Vagina (tissue), 2 donors: ENCODE data around the gene RB1. TPM values are rescaled to one million over a fixed set of nuclear protein-coding genes. Genes with fewer than 3 reads are reported as not detected.

Experiments
- DNase-seq, 2 donors: peaks; one replicate each; pipeline ENCODE4 v3.0.0-alpha.2; 2017; ENCODE audit errors: extremely low spot score in 2 of 2
- H3K27ac ChIP-seq: fragments of 200-600 bp; sonication (generic); one replicate; pipeline ENCODE4 v1.5.1; 2019
- H3K27me3 ChIP-seq: fragments of 200-600 bp; sonication (generic); one replicate; pipeline ENCODE4 v1.5.1; 2019
- H3K36me3 ChIP-seq, 2 donors: fragments of 200-600 bp; sonication (generic); one replicate each; pipeline ENCODE4 v1.5.1; 2017 to 2019
- H3K4me1 ChIP-seq: fragments of 200-600 bp; sonication (generic); one replicate; pipeline ENCODE4 v1.5.1; 2019
- H3K4me3 ChIP-seq, 2 donors: fragments of 200-600 bp; sonication (generic); 1 replicate in 1 of 2; 2 replicates in 1 of 2; pipeline ENCODE4 v1.5.1; 2016 to 2019
- H3K9me3 ChIP-seq: fragments of 200-600 bp; sonication (generic); one replicate; pipeline ENCODE4 v1.5.1; 2019
- POLR2A ChIP-seq, 2 donors: fragments of 450-650 bp; IDR thresholded peaks; one replicate each; pipeline ENCODE4 v1.6.1; 2017; ENCODE audit warnings: antibody characterized with exemption in 2 of 2, mild to moderate bottlenecking in 2 of 2, moderate library complexity in 2 of 2
- POLR2AphosphoS5 ChIP-seq, 2 donors: sonication (generic); formaldehyde crosslinking; IDR thresholded peaks; one replicate each; pipeline ENCODE4 v1.9.0; 2017; ENCODE audit warnings: antibody characterized with exemption in 2 of 2, mild to moderate bottlenecking in 2 of 2, low read depth in 1 of 2; ENCODE audit not compliant: insufficient read depth in 1 of 2
- intact Hi-C: fragments of 100-400 bp; cut with DNase I; formaldehyde crosslinking; loops from one replicate; pipeline ENCODE4 v1.15.1; 2023
- total RNA-seq: library from RNA; depleted of rRNA; stranded (reverse); fragments of >200 nt; gene quantifications from one replicate; pipeline ENCODE4 v1.2.3, GENCODE V29; 2016
- TF ChIP-seq, protein P1 (sequence below), 3 experiments: fragments of 450-650 bp in 2 of 3; fragments of 200-600 bp in 1 of 3; sonication (generic) in 1 of 3; IDR thresholded peaks; one replicate each; pipeline ENCODE4 v1.5.1; 2017 to 2019; ENCODE audit warnings: antibody characterized with exemption in 3 of 3, mild to moderate bottlenecking in 2 of 3, moderate library complexity in 2 of 3

The RB1 gene
- total RNA-seq, 1 donor from 2014 or later = 34.4 TPM

- peak overlapping the region; percentile 88 for H3K27ac ChIP-seq
- H3K4me3 ChIP-seq = no peak overlapping the region
- intact Hi-C loops = no loop called here
- H3K36me3 ChIP-seq = no peaks in the 10 kb centered on the region
- no peaks in the 10 kb centered on the region for H3K9me3 ChIP-seq
- peaks cover 55% of the 10 kb centered on the region for H3K4me1 ChIP-seq
- TF ChIP-seq POLR2AphosphoS5 (IDR thresholded peaks at IDR 0.05; ENCODE audit: insufficient read depth in 1 of 2, low read depth in 1 of 2) (no peak), POLR2A (IDR thresholded peaks at IDR 0.05) (no peak)
- no peaks in the 10 kb centered on the region for H3K27me3 ChIP-seq
- DNase-seq = no peak
These were observed 95.0 kb downstream of the RB1 start for GRCh38 chr13:48398450-48399095.

GRCh38 chr13:48400090-48400694 is 96.6 kb downstream of the RB1 start:
- intact Hi-C loops = no loop called here
- H3K27me3 ChIP-seq = no peaks in the 10 kb centered on the region
- H3K9me3 ChIP-seq = no peaks in the 10 kb centered on the region
- TF ChIP-seq POLR2A (IDR thresholded peaks at IDR 0.05) = no peak
- TF ChIP-seq POLR2AphosphoS5 (IDR thresholded peaks at IDR 0.05; ENCODE audit: insufficient read depth in 1 of 2, low read depth in 1 of 2) = no peak
- TF ChIP-seq, protein P1, sequence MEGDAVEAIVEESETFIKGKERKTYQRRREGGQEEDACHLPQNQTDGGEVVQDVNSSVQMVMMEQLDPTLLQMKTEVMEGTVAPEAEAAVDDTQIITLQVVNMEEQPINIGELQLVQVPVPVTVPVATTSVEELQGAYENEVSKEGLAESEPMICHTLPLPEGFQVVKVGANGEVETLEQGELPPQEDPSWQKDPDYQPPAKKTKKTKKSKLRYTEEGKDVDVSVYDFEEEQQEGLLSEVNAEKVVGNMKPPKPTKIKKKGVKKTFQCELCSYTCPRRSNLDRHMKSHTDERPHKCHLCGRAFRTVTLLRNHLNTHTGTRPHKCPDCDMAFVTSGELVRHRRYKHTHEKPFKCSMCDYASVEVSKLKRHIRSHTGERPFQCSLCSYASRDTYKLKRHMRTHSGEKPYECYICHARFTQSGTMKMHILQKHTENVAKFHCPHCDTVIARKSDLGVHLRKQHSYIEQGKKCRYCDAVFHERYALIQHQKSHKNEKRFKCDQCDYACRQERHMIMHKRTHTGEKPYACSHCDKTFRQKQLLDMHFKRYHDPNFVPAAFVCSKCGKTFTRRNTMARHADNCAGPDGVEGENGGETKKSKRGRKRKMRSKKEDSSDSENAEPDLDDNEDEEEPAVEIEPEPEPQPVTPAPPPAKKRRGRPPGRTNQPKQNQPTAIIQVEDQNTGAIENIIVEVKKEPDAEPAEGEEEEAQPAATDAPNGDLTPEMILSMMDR (IDR thresholded peaks at IDR 0.05) = no peak
- no peak for DNase-seq
- peaks cover 71% of the 10 kb centered on the region for H3K4me1 ChIP-seq
- H3K4me3 ChIP-seq = no peak overlapping the region
- H3K27ac ChIP-seq = peak overlapping the region; percentile 88
- no peaks in the 10 kb centered on the region for H3K36me3 ChIP-seq

DNA sequence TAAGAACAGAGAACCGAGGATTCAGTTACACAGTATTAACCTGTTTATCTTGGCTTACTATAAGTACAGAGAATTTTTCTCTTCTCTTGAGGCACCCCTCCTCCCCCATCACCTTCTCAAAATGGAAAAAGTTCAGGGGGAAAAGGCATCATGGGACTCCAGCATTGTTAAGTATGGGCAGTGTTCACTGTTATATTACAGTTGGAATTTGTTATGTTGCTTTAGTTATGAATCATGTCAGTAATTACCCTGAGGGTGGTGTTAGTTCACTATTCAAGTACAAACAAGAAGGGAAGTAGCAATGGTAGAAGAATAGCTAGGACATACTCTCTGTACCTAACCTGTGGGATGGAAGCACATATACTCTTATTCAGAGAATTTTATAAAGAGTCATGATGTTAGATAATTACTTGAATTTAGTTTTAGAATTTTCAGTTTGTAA is 97.3 kb downstream of the RB1 start:
- H3K4me3 ChIP-seq = no peak overlapping the region
- no peaks in the 10 kb centered on the region for H3K9me3 ChIP-seq
- H3K27me3 ChIP-seq = no peaks in the 10 kb centered on the region
- peaks cover 78% of the 10 kb centered on the region for H3K4me1 ChIP-seq
- H3K36me3 ChIP-seq = no peaks in the 10 kb centered on the region
- intact Hi-C loops = no loop called here
- H3K27ac ChIP-seq = peak overlapping the region; percentile 88
- no peak for DNase-seq
- peak in 1 of 2 donors; percentile 89 for TF ChIP-seq POLR2AphosphoS5 (IDR thresholded peaks at IDR 0.05; ENCODE audit: insufficient read depth in 1 of 2, low read depth in 1 of 2)
- TF ChIP-seq, protein P1 (IDR thresholded peaks at IDR 0.05) = no peak

GRCh38 chr13:48401480-48401879 is 97.9 kb downstream of the RB1 start:
- intact Hi-C loops = no loop called here
- H3K4me3 ChIP-seq = no peak overlapping the region

GRCh38 chr13:48402325-48402932 is 98.9 kb downstream of the RB1 start:
- no peak for DNase-seq
- H3K4me1 ChIP-seq = peaks cover 93% of the 10 kb centered on the region
- no peaks in the 10 kb centered on the region for H3K27me3 ChIP-seq
- peak overlapping the region; percentile 88 for H3K27ac ChIP-seq
- no peaks in the 10 kb centered on the region for H3K9me3 ChIP-seq
- no peak overlapping the region for H3K4me3 ChIP-seq
- TF ChIP-seq, protein P1 (IDR thresholded peaks at IDR 0.05) = no peak
- TF ChIP-seq POLR2A (IDR thresholded peaks at IDR 0.05) = no peak
- TF ChIP-seq POLR2AphosphoS5 (IDR thresholded peaks at IDR 0.05; ENCODE audit: insufficient read depth in 1 of 2, low read depth in 1 of 2) = no peak
- intact Hi-C loops = no loop called here
- H3K36me3 ChIP-seq = no peaks in the 10 kb centered on the region

More at GRCh38 chr13:48401480-48401879, 97.9 kb downstream of the RB1 start:
- TF ChIP-seq POLR2AphosphoS5 (IDR thresholded peaks at IDR 0.05; ENCODE audit: insufficient read depth in 1 of 2, low read depth in 1 of 2) (no peak), POLR2A (IDR thresholded peaks at IDR 0.05) (no peak)
- TF ChIP-seq, protein P1 (IDR thresholded peaks at IDR 0.05) = no peak
- H3K4me1 ChIP-seq = peaks cover 84% of the 10 kb centered on the region
- H3K9me3 ChIP-seq = no peaks in the 10 kb centered on the region
- no peaks in the 10 kb centered on the region for H3K36me3 ChIP-seq
- no peaks in the 10 kb centered on the region for H3K27me3 ChIP-seq
- DNase-seq = no peak
- peak overlapping the region; percentile 88 for H3K27ac ChIP-seq
